CD4-positive, alpha-beta memory T cell (primary cell): ENCODE results near the gene DHDH. TPM values are rescaled to one million over a fixed set of nuclear protein-coding genes. Genes with fewer than 3 reads are reported as not detected.

Source experiments
- CTCF ChIA-PET: fragments of 350-600 bp; sonication (Branson Sonifier 250); formaldehyde crosslinking; loops from one replicate; lab custom pipeline; 2021; ENCODE audit warnings: inconsistent platforms; ENCODE audit not compliant: partially characterized antibody; lab: Charles Lee
- POLR2A ChIA-PET: fragments of 350-600 bp; sonication (Branson Sonifier 250); formaldehyde crosslinking; loops from one replicate; lab custom pipeline; 2021; ENCODE audit not compliant: partially characterized antibody; lab: Charles Lee
- DNase-seq, 5 donors: peaks; one replicate each; pipeline versions ENCODE4 v3.0.0 to v3.0.0-alpha.2; 2020 to 2022; ENCODE audit warnings: mixed read lengths in 1 of 5
- H3K27ac ChIP-seq: one replicate; pipeline ENCODE4 v1.7.0; 2013; ENCODE audit warnings: low read depth, low read length
- H3K27me3 ChIP-seq: 2 replicates; pipeline ENCODE4 v1.7.0; 2013; ENCODE audit warnings: mild to moderate bottlenecking, low read length, moderate library complexity; ENCODE audit not compliant: insufficient read depth
- H3K36me3 ChIP-seq: 2 replicates; pipeline ENCODE4 v1.7.0; 2013; ENCODE audit warnings: mild to moderate bottlenecking, low read length, moderate library complexity; ENCODE audit not compliant: insufficient read depth
- H3K4me1 ChIP-seq: 2 replicates; pipeline ENCODE4 v1.7.0; 2013; ENCODE audit warnings: mild to moderate bottlenecking, low read length, moderate library complexity; ENCODE audit not compliant: insufficient read depth
- H3K4me3 ChIP-seq, 2 donors: one replicate each; pipeline ENCODE4 v1.7.0; 2013; ENCODE audit warnings: low read length in 2 of 2, mild to moderate bottlenecking in 1 of 2
- H3K9me3 ChIP-seq, 2 donors: one replicate each; pipeline ENCODE4 v1.7.0; 2013; ENCODE audit warnings: low read length in 2 of 2, control low read depth in 1 of 2; ENCODE audit not compliant: control insufficient read depth in 1 of 2
- H3K27ac Mint-ChIP-seq, 7 donors: one replicate each; pipeline ENCODE4 v1.8.0; 2020 to 2021; ENCODE audit warnings: mixed read lengths in 7 of 7, mild to moderate bottlenecking in 6 of 7, inconsistent platforms in 3 of 7, moderate library complexity in 3 of 7
- H3K27me3 Mint-ChIP-seq, 2 donors: one replicate each; pipeline ENCODE4 v1.8.0; 2020 to 2021; ENCODE audit warnings: mixed read lengths in 2 of 2
- H3K36me3 Mint-ChIP-seq, 2 donors: one replicate each; pipeline ENCODE4 v1.8.0; 2020 to 2021; ENCODE audit warnings: mixed read lengths in 2 of 2, inconsistent platforms in 1 of 2, mild to moderate bottlenecking in 1 of 2
- H3K4me1 Mint-ChIP-seq, 4 donors: one replicate each; pipeline ENCODE4 v1.8.0; 2020 to 2021; ENCODE audit warnings: mixed read lengths in 4 of 4, mild to moderate bottlenecking in 1 of 4
- H3K4me3 Mint-ChIP-seq, 8 donors: one replicate each; pipeline ENCODE4 v1.8.0; 2020 to 2021; ENCODE audit warnings: mixed read lengths in 8 of 8, mild to moderate bottlenecking in 7 of 8, moderate library complexity in 6 of 8, inconsistent platforms in 3 of 8
- H3K9me3 Mint-ChIP-seq, 8 donors: one replicate each; pipeline ENCODE4 v1.8.0; 2020 to 2021; ENCODE audit warnings: mixed read lengths in 8 of 8, mild to moderate bottlenecking in 5 of 8, inconsistent platforms in 3 of 8, moderate library complexity in 1 of 8
- intact Hi-C: fragments of 100-400 bp; cut with micrococcal nuclease; formaldehyde crosslinking; loops from one replicate; pipeline ENCODE4 v1.15.1; 2023
- polyA plus RNA-seq, 2 donors: library from polyadenylated mRNA; unstranded; fragments of 300-500 nt; fragmentation: Illumina TruSeq; gene quantifications; one replicate each; pipeline ENCODE4 v1.2.3, GENCODE V29; 2021
- total RNA-seq, 2 experiments: library from RNA; stranded (reverse); gene quantifications; one replicate each; pipeline ENCODE4 v1.2.3, GENCODE V29; 2021

Gene DHDH
- total and polyA plus RNA-seq, 4 experiments from 2014 or later = 0.60 to 1.6 (median 1.2) TPM

GRCh38 chr19:48961051-48961649, 27.7 kb downstream of the DHDH start:
- ChIA-PET CTCF (interaction anchor here (1.2 to 1.9 kb wide), 3 partner anchors 10 to 15 kb away, joined by 3 to 7 read pairs (median 4); no protein-coding TSS in a partner anchor), POLR2A (interaction anchor here (1.4 to 2.0 kb wide), 5 partner anchors 28 to 88 kb away, joined by 4 to 8 read pairs (median 6); partner anchors contain the start of genes DHDH, GYS1, NUCB1 and RUVBL2)
- no peak overlapping the region for H3K4me3 ChIP-seq
- H3K9me3 Mint-ChIP-seq = peaks cover 0 to 1% (median 0%) of the 10 kb centered on the region in 8 donors
- peaks cover 42% of the 10 kb centered on the region for H3K4me1 ChIP-seq
- no peak for DNase-seq
- H3K27me3 ChIP-seq = no peaks in the 10 kb centered on the region
- H3K27ac Mint-ChIP-seq = peak overlapping the region; percentile 48 to 98 (median 77)
- H3K36me3 Mint-ChIP-seq = peaks cover 6 to 24% of the 10 kb centered on the region in 2 donors
- H3K36me3 ChIP-seq = peaks cover under 1% of the 10 kb centered on the region
- H3K9me3 ChIP-seq = no peaks in the 10 kb centered on the region
- peak overlapping the region in 4 of 8 donors; percentile 17 to 49 (median 34) for H3K4me3 Mint-ChIP-seq
- H3K27me3 Mint-ChIP-seq = no peaks in the 10 kb centered on the region
- H3K4me1 Mint-ChIP-seq = peaks cover 33 to 72% (median 49%) of the 10 kb centered on the region in 4 donors
- intact Hi-C loops = no loop called here
- no peak overlapping the region for H3K27ac ChIP-seq

GRCh38 chr19:48961673-48962028, 28.2 kb downstream of the DHDH start:
- no peak for DNase-seq
- Histone ChIP-seq H3K9me3 (no peaks in the 10 kb centered on the region), H3K27ac (no peak overlapping the region), H3K4me3 (no peak overlapping the region), H3K36me3 (peaks cover 6% of the 10 kb centered on the region), H3K4me1 (peaks cover 44% of the 10 kb centered on the region), H3K27me3 (no peaks in the 10 kb centered on the region)
- H3K4me3 Mint-ChIP-seq = peak overlapping the region in 3 of 8 donors; percentile 50 to 65 (median 57)
- intact Hi-C loops = no loop called here
- peaks cover 0 to 1% (median 0%) of the 10 kb centered on the region in 8 donors for H3K9me3 Mint-ChIP-seq
- H3K36me3 Mint-ChIP-seq = peaks cover 3 to 26% of the 10 kb centered on the region in 2 donors
- POLR2A ChIA-PET = interaction anchor here (0.6 to 1.5 kb wide), 9 partner anchors 8 to 316 kb away, joined by 3 to 7 read pairs (median 4); partner anchors contain the start of genes CA11, DHDH, GYS1 and NUCB1
- CTCF ChIA-PET = interaction anchor here (0.9 to 1.9 kb wide), 4 partner anchors 9 to 32 kb away, joined by 3 to 7 read pairs (median 4); partner anchors contain the start of genes GYS1 and RUVBL2
- peak overlapping the region in 3 of 7 donors; percentile 81 to 98 (median 90) for H3K27ac Mint-ChIP-seq
- no peaks in the 10 kb centered on the region for H3K27me3 Mint-ChIP-seq
- peaks cover 33 to 72% (median 49%) of the 10 kb centered on the region in 4 donors for H3K4me1 Mint-ChIP-seq

GRCh38 chr19:48962029-48962848, 28.7 kb downstream of the DHDH start:
- intact Hi-C loops = no loop called here
- peaks cover 48% of the 10 kb centered on the region for H3K4me1 ChIP-seq
- H3K4me1 Mint-ChIP-seq = peaks cover 32 to 70% (median 48%) of the 10 kb centered on the region in 4 donors
- ChIA-PET POLR2A (interaction anchor here (0.6 to 1.5 kb wide), 11 partner anchors 9 to 316 kb away, joined by 3 to 7 read pairs (median 4); partner anchors contain the start of genes CA11, DHDH, GYS1 and NUCB1), CTCF (interaction anchor here (0.9 to 1.9 kb wide), 5 partner anchors 8 to 167 kb away, joined by 3 to 7 read pairs (median 4); partner anchors contain the start of genes GYS1 and RUVBL2)
- peak overlapping the region; percentile 25 for H3K27ac ChIP-seq
- H3K36me3 ChIP-seq = peaks cover 8% of the 10 kb centered on the region
- no peaks in the 10 kb centered on the region for H3K9me3 ChIP-seq
- H3K4me3 Mint-ChIP-seq = peak overlapping the region; percentile 15 to 75 (median 54)
- H3K36me3 Mint-ChIP-seq = peaks cover 4 to 25% of the 10 kb centered on the region in 2 donors
- no peaks in the 10 kb centered on the region for H3K27me3 Mint-ChIP-seq
- H3K4me3 ChIP-seq = no peak overlapping the region
- H3K9me3 Mint-ChIP-seq = peaks cover 0 to 1% (median 0%) of the 10 kb centered on the region in 8 donors
- no peaks in the 10 kb centered on the region for H3K27me3 ChIP-seq
- DNase-seq = no peak
- peak overlapping the region; percentile 84 to 98 (median 90) for H3K27ac Mint-ChIP-seq

- Histone ChIP-seq H3K9me3 (no peaks in the 10 kb centered on the region), H3K27ac (peak overlapping the region; percentile 58), H3K4me3 (no peak overlapping the region), H3K27me3 (no peaks in the 10 kb centered on the region), H3K4me1 (peaks cover 48% of the 10 kb centered on the region), H3K36me3 (peaks cover 8% of the 10 kb centered on the region)
- Mint-ChIP-seq H3K4me1 (peaks cover 30 to 65% (median 47%) of the 10 kb centered on the region in 4 donors), H3K27me3 (no peaks in the 10 kb centered on the region), H3K4me3 (peak overlapping the region in 5 of 8 donors; percentile 26 to 75 (median 48)), H3K27ac (peak overlapping the region in 6 of 7 donors; percentile 90 to 98 (median 90)), H3K36me3 (peaks cover 9 to 24% of the 10 kb centered on the region in 2 donors), H3K9me3 (peaks cover 0 to 1% (median 0%) of the 10 kb centered on the region in 8 donors)
- POLR2A ChIA-PET = interaction anchor here (0.9 to 1.5 kb wide), 7 partner anchors 8 to 91 kb away, joined by 3 to 6 read pairs (median 4); partner anchors contain the start of genes GYS1, NUCB1 and RUVBL2
- intact Hi-C loops = no loop called here
- DNase-seq = no peak
- CTCF ChIA-PET = interaction anchor here (0.9 to 1.9 kb wide), 3 partner anchors 8 to 167 kb away, joined by 3 to 7 read pairs (median 4); no protein-coding TSS in a partner anchor
Measured at GRCh38 chr19:48962849-48963165, 29.3 kb downstream of the DHDH start.

GRCh38 chr19:48963371-48964204, 30.1 kb downstream of the DHDH start:
- peak overlapping the region; percentile 77 to 100 (median 96) for H3K4me3 Mint-ChIP-seq
- peak in 2 of 5 donors; percentile 26 to 68 for DNase-seq
- H3K9me3 ChIP-seq = no peaks in the 10 kb centered on the region
- H3K27me3 Mint-ChIP-seq = no peaks in the 10 kb centered on the region
- H3K27ac ChIP-seq = peak overlapping the region; percentile 58
- H3K27me3 ChIP-seq = no peaks in the 10 kb centered on the region
- intact Hi-C loops = loop anchor here (2.0 kb wide), 2 partner anchors 31 to 63 kb away; partner anchors contain the start of genes DHDH and NUCB1
- H3K36me3 Mint-ChIP-seq = peaks cover 13 to 26% of the 10 kb centered on the region in 2 donors
- ChIA-PET CTCF (no interaction called here), POLR2A (interaction anchor here (1.4 to 5.6 kb wide), 7 partner anchors 9 to 105 kb away, joined by 5 to 134 read pairs (median 22); partner anchors contain the start of genes BAX, DHDH, GYS1 and NUCB1)
- H3K9me3 Mint-ChIP-seq = peaks cover 0 to 1% (median 0%) of the 10 kb centered on the region in 8 donors
- peak overlapping the region in 1 of 2 donors; percentile 34 for H3K4me3 ChIP-seq
- peaks cover 30 to 67% (median 46%) of the 10 kb centered on the region in 4 donors for H3K4me1 Mint-ChIP-seq
- H3K4me1 ChIP-seq = peaks cover 48% of the 10 kb centered on the region
- peak overlapping the region; percentile 86 to 98 (median 91) for H3K27ac Mint-ChIP-seq
- peaks cover 8% of the 10 kb centered on the region for H3K36me3 ChIP-seq
